ENCODE results near the gene ZBTB3. TPM values are rescaled to one million over a fixed set of nuclear protein-coding genes. Genes with fewer than 3 reads are reported as not detected.

The ZBTB3 gene
- total RNA-seq, 2 donors from 2014 or later: 7.2 to 10.5 TPM

DNA sequence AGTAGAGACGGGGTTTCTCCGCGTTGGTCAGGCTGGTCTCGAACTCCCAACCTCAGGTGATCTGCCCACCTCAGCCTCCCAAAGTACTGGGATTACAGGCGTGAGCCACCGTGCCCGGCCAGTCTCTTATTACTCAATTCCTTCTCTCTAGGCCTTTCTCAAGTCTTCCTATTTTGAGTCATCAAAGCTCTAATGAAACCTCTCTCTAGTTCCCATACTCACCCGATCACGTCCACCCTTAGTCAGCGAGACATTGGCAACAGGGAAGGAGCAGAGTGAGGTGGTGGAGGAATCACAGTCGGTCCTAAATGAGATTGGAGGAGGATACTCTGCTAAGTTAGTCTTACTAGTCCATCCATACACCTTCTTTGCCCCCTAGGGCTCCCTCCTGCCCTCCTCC is 51.7 kb downstream of the ZBTB3 start:
- intact Hi-C loops (cut with DNase I): no loop called here
- DNase-seq: no peak
- ATAC-seq: no peak

Small RNA genes lying within 50 kb of the gene (microRNA-seq; reads per million reads assigned to microRNA genes)
- gene MIR6514: 0.40 to 1.1 reads per million in 2 donors
- gene MIR6748: 0 to 0.27 reads per million in 2 donors

Other genes starting within 250 kb of the ZBTB3 start
- gene AHNAK, start 207.4 kb downstream of the ZBTB3 start, total RNA-seq: 100 to 1,000 TPM; 329 to 404 TPM
- gene EEF1G, start 180.3 kb downstream of the ZBTB3 start, total RNA-seq: 100 to 1,000 TPM; 833 to 894 TPM
- gene TUT1, start 162.6 kb downstream of the ZBTB3 start, total RNA-seq: 10 to 100 TPM in 1 of 2 donors, 1 to 10 TPM in 1; 9.6 to 11.5 TPM
- gene MTA2, start 152.3 kb downstream of the ZBTB3 start, total RNA-seq: 10 to 100 TPM; 38.1 to 60.6 TPM
- gene EML3, start 141.4 kb downstream of the ZBTB3 start, total RNA-seq: 10 to 100 TPM; 29.1 to 46.8 TPM
- gene ROM1, start 140.9 kb downstream of the ZBTB3 start, total RNA-seq: 1 to 10 TPM; 3.7 to 3.8 TPM
- 10 to 100 TPM; 20.5 to 22.4 TPM for gene B3GAT3, start 132.2 kb downstream of the ZBTB3 start, total RNA-seq
- gene GANAB, start 107.5 kb downstream of the ZBTB3 start, total RNA-seq: 100 to 1,000 TPM; 130 to 136 TPM
- gene INTS5, start 100.9 kb downstream of the ZBTB3 start, total RNA-seq: 10 to 100 TPM; 11.0 to 13.8 TPM
- gene C11orf98, start 89.0 kb downstream of the ZBTB3 start, total RNA-seq: 10 to 100 TPM; 33.9 to 41.1 TPM
- gene CSKMT, start 88.8 kb downstream of the ZBTB3 start, total RNA-seq: 10 to 100 TPM in 1 of 2 donors, 1 to 10 TPM in 1; 6.6 to 10.0 TPM
- gene UQCC3, start 82.5 kb downstream of the ZBTB3 start, total RNA-seq: 1 to 10 TPM; 6.2 to 7.0 TPM
- gene LBHD1, start 81.9 kb downstream of the ZBTB3 start, total RNA-seq: 1 to 10 TPM; 4.0 to 4.1 TPM
- gene UBXN1, start 75.1 kb downstream of the ZBTB3 start, total RNA-seq: 10 to 100 TPM; 70.7 to 71.8 TPM
- 1 to 10 TPM; 6.1 to 7.3 TPM for gene LRRN4CL, start 64.6 kb downstream of the ZBTB3 start, total RNA-seq
- 10 to 100 TPM; 16.8 to 26.7 TPM for gene BSCL2, start 46.7 kb downstream of the ZBTB3 start, total RNA-seq
- not detected for gene GNG3, start 46.5 kb downstream of the ZBTB3 start, total RNA-seq
- 10 to 100 TPM; 31.0 to 36.2 TPM for gene HNRNPUL2, start 26.7 kb downstream of the ZBTB3 start, total RNA-seq
- gene TTC9C, start 25.7 kb downstream of the ZBTB3 start, total RNA-seq: 10 to 100 TPM; 14.0 to 15.9 TPM
- 10 to 100 TPM; 32.0 to 39.9 TPM for gene POLR2G, start 7.4 kb upstream of the ZBTB3 start, total RNA-seq
- 10 to 100 TPM in 1 of 2 donors, 1 to 10 TPM in 1; 8.1 to 11.0 TPM for gene TAF6L, start 17.2 kb upstream of the ZBTB3 start, total RNA-seq
- gene TMEM179B, start 33.2 kb upstream of the ZBTB3 start, total RNA-seq: 10 to 100 TPM; 20.6 to 22.4 TPM
- 10 to 100 TPM; 12.0 to 17.6 TPM for gene TMEM223, start 37.8 kb upstream of the ZBTB3 start, total RNA-seq
- gene NXF1, start 51.3 kb upstream of the ZBTB3 start, total RNA-seq: 10 to 100 TPM; 40.5 to 45.6 TPM
- 10 to 100 TPM; 22.1 to 23.2 TPM for gene STX5, start 77.9 kb upstream of the ZBTB3 start, total RNA-seq
- gene TEX54, start 78.7 kb upstream of the ZBTB3 start, total RNA-seq: not detected
- 10 to 100 TPM; 24.6 to 32.2 TPM for gene WDR74, start 85.4 kb upstream of the ZBTB3 start, total RNA-seq
- 10 to 100 TPM; 45.2 to 91.2 TPM for gene SLC3A2, start 126.7 kb upstream of the ZBTB3 start, total RNA-seq
- gene CHRM1, start 167.2 kb upstream of the ZBTB3 start, total RNA-seq: not detected
- gene SLC22A6, start 230.8 kb upstream of the ZBTB3 start, total RNA-seq: not detected

Data from left cardiac atrium (tissue), 4 donors.